Frontal cortex (tissue), 4 donors: ENCODE measurements around the gene PBX1. TPM values are rescaled to one million over a fixed set of nuclear protein-coding genes. Genes with fewer than 3 reads are reported as not detected.
"Not testable (repeated sequence)": the region's sequence is repeated elsewhere in the genome, so short reads cannot be mapped to it uniquely, and the experiment has no call there.

Source experiments
- DNase-seq, 2 donors: peaks; one replicate each; pipeline ENCODE4 v3.0.0; 2012; ENCODE audit warnings: low spot score in 2 of 2
- FAIRE-seq: peaks from 2 replicates; lab custom pipeline; 2012; peaks lifted over from hg19 to GRCh38; lab: Jason Lieb, UNC
- total RNA-seq: library from RNA; depleted of rRNA; stranded (reverse); fragments of >200 nt; gene quantifications from one replicate; pipeline ENCODE4 v1.2.3, GENCODE V29; 2014
- donor health status: control.
- donor health status: control.
- donor health status: control.

PBX1 gene
- total RNA-seq: 197 TPM

DNA sequence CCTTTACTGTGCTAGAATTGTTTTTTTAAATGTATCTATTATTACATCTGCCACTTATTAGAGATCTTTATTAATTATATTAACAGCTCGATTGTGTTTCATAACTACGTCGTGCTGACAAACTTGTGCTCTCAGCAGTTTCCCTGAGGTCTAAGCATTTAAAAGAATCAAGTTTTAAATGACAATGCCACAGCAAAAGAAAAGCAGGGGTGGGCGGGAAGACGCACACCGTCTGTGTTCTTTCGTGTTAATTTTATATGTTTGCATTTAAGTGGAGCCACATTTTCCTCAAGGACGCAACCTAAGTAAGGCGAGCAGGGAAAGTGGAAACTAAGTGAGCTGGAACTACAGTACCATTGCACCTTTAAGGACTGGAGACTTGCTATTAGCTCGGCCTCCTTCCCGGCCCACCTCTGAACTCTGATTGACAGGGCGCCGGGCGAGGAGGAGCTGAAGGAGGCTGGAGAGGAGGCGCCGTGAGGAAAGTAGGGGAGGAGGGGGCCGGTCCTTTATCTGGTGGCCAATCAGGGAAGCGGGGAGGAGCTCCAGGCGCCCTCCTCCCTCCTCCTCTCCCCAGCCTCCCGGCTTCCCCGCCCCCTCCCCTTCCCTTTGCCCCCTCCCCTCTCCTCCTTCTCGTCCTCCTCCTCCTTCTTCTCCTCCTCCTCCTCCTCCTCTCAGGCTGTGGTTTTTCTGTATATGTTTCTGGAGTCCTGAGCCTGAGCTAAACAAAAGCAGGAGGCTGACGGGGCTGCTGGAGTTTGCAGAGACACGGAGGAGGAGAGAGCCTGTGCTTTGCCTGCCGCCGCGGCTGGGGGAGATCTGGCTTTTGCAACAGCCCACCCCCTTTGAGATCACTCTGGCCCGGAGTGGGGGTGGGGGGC, at the start of gene PBX1:
Gene PBX1 (plus strand): TSS at position 724 of the 881 bp plus-strand sequence.
- FAIRE-seq: peak; percentile 26
- peak; percentile 76 to 86 for DNase-seq

DNA sequence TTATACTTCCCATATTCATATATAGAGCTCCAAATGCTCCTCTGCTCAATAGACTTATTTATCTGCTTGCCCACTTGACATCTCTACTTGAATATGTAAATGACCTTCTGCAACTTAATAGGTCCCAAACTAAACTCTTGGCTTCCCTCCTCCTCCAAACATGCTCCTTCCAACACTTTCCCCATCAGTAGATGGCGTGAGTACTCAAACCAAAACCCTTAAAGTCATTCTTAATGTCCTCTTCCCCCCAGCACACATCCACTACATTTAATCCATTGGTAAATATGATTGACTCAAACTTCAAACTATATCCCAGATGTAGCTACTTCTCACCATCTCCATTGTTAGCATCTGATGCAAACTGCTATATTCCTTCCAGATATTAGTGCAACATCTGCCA, 48.5 kb upstream of the PBX1 start:
- DNase-seq (no peak), FAIRE-seq (no peak)

- DNase-seq (no peak), FAIRE-seq (no peak)
Observed at GRCh38 chr1:164511001-164511705, 47.8 kb upstream of the PBX1 start.

GRCh38 chr1:164515231-164515630, 43.8 kb upstream of the PBX1 start:
- FAIRE-seq: no peak
- DNase-seq: no peak

GRCh38 chr1:164515711-164516331, 43.2 kb upstream of the PBX1 start:
- no peak for DNase-seq
- no peak for FAIRE-seq

DNA sequence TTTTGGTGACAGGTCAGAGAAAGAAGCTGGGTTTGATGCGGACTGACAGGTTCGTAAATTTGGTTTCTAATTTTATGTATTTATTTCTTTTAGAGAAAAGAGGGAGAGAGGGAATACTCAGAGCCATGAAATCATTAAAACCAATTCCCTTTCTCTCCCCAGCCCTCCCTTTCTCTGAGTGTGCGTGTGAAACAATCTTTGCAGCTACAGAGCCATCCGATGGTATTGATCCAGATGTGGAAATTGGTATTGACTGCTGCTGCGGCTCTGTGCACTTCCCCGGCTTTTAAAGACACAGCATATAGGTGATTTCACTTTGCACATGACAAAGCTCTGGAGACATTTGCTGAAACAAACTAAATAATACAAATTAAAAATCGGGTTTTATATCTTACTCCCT, 42.4 kb upstream of the PBX1 start:
- no peak for DNase-seq
- FAIRE-seq: no peak

DNA sequence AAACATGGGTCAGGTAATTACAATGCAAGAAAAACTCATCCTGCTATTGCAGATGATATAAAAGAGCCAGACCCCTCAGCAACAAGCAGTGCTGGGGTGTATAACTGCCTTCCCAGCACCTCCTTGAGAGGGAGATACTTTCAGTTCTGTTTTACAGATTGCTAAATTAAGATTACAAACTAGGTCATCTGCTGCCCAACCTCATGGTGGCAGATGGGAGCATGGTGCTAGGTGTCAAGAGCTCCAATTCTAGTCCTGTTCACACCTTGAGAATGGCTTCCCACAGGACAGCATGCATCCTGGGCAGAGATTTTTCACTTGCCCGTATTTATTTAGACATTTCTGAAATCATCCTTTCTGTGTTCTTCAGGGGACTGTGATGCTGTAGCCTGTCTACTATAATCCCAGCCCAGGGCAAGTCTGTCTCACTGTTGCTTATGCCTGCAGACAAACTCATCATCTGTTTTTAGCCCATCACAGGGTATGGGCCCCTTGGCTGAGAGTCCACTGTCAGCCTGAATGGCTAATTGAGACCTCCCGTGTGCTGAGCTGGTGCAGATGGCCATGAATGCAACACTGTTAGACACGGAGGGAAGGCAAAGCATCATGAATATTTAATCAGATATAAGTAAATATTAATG, 40.2 kb upstream of the PBX1 start:
- DNase-seq: peak in 1 of 2 donors; percentile 7
- FAIRE-seq: no peak

DNA sequence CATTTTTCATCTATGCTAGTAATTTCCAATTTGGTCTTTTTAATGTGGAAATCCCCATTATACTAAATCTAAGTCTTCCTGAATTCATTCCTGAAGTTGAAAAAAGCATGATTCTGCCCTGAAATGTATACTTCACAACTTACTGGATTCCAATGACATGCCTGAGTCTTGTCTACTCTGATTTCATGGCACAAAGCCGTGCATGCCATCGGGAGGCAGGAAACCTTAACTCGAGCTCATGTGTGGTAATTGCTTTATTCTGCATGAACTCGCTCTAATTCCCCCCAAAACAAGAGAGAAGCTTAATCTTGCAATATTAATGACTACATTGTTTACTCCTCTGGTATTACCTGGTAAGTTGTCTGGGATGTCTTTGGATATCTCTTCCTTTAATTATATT, 39.6 kb upstream of the PBX1 start:
- DNase-seq (no peak), FAIRE-seq (no peak)

GRCh38 chr1:164524810-164525209, 34.2 kb upstream of the PBX1 start:
- no peak for DNase-seq

DNA sequence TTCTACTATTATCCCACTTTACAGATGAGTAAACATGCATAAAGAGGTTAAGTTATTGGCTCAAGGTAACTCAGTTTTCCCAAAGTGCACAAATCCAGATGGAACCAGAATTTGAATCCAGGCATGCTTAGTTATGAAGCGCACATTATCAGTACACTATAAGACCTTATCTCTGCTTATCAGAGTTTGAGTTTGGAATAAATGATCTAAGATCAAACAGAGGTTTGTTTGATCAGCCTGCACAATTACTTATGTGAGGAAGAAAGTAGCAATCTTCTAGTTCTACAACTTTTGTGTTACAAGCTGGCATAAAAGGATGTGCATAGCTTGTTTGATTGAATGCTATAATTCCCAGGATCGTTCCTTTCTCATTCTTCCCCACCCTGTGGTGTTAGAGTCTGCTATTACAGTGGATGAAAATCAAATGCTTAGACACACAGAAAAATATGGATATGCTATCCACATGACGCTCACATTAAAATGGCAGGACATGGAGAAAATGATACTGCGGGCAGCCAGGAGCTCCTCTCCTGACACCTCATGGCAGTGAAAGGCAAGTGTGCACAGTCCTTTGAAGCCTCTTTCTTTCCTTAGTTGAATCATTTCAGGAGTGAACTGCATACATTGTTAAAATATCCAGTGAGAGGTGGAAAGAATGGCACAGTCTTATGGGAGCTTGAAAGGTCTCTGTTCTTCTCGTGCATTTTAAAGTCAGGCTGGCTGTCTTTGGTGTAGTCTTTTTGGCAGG, 23.9 kb upstream of the PBX1 start:
- FAIRE-seq (no peak), DNase-seq (no peak)

More at GRCh38 chr1:164524810-164525209, 34.2 kb upstream of the PBX1 start:
- FAIRE-seq: no peak

DNA sequence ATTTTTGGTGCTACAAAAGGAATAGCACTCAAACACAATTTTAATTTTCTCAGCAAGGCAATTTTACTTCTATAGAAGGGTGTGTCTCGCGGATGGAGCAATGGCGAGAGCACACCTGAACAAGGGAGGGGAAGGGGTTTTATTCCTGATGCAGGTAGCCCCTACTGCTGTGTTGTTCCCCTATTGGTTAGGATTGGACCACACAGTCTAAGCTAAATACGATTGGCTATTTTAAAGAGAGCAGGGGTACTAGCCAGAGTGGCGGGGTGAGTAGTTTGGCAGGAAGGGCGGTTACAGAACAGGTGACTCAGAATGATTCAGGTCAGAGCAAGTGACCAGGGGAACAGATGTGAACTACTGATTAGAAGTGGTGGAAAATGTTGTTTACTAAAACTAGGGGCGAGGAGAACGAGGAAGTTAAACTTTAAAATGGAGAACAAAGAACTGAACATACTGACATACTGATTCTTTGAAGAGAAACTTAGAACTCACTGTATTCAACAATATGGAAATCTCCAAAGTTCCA, 6.5 kb upstream of the PBX1 start:
- DNase-seq, FAIRE-seq: not testable (repeated sequence)

DNA sequence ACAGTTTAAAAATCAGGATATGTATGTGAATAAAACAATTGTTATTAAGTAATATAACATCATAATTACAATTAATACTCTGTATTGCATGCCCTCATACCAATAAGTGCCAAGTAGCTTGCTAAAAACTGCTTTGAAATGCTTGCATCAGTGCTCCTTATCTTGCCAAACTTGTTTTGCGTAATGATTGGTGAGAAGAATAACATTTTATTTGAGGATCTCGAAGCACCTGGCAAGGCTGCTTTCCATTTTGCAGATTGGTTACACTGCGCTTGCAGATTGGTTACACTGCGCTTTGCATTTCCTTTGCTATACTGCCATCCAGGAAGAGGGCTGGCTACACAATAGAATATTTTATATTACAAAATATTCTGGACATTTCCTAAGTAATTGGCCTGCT, 1.7 kb upstream of the PBX1 start:
- FAIRE-seq: no peak
- DNase-seq: no peak

DNA sequence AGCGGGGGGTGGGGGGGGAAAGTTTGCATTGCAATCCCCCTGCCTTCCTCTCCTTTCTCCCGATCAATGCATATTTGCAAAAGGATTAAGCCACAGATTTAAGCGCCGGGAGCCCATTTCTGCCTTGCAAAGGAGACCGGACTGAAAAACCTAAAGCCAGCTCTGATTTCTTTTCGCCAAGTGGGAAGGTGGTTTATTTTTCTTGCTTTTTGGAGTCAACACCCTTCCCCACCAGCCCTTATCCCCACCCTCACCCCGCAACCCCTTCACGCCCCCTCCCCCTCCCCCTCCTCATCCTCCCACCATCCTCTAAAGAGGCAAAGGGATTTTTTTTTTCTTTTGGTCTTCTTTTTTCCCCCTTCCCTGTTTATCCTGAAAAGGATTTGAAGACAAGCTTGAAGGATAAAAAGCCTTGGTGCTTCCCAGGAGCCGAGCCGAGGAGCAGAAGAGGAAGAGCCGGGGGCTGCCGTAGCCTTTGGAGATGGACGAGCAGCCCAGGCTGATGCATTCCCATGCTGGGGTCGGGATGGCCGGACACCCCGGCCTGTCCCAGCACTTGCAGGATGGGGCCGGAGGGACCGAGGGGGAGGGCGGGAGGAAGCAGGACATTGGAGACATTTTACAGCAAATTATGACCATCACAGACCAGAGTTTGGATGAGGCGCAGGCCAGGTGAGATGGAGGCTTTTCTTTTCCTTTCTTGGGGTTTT, 513 bp downstream of the PBX1 start:
- no peak for FAIRE-seq

DNA sequence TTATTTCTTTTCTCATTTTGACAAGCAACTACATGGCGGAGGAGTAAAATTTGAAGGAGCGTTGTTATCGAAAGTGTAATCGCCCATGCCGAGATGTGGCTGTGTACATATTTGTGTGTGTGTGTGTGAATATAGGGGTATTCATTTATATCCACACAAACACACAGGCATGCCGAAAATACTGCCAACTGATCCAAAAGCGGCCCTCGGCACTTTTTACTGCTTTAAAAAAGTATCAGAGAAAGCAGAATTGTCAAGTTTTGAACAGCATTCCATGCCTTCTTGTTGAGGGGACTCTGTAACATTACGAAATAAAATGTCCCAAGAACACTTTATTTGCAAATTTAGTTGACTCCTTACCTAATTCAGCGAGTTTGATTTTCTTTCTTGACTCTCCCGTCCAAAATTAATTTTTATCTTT, 1.1 kb downstream of the PBX1 start:
- DNase-seq (no peak), FAIRE-seq (no peak)

More for the DNA sequence above, 513 bp downstream of the PBX1 start:
- DNase-seq: no peak

DNA sequence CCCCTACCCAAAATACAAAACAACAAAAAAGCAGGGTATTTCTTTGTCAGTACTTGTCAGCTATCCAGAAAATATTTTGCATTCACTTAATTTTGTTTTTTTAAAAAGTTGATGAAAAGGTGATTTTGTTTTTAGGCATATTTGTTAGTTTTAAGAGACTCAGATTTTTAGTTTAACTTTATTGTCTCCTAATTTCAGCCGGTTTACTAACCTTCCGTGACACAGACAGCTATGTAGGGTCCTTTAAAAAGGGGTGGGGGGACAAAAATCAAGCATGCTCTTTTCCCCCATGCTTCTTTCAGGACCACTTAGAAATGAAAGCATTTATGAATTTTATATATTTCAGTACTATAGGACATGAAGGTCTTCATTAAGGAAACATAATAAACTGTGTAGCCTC, 1.6 kb downstream of the PBX1 start:
- DNase-seq (no peak), FAIRE-seq (no peak)

DNA sequence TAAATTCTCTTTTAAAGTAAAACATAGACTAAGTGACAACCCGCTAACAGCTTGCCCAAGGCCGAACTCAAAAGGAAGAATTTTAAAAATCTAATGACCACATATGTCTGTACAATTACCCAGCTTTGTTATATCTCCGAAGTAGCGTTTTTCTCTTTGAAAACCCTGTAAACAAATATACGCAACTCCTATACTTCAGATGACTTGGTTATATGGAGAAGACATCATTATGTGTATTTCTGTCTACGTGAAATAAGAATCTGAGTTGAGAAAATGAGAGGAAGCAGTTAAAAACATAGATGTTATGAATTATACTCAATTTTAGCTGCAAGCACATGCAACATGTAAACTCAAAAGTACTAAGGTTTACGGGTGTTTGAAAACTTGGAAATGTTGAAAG, 2.0 kb downstream of the PBX1 start:
- DNase-seq (no peak), FAIRE-seq (no peak)

- FAIRE-seq: no peak
Observed at GRCh38 chr1:164561472-164561871, 2.5 kb downstream of the PBX1 start.

DNA sequence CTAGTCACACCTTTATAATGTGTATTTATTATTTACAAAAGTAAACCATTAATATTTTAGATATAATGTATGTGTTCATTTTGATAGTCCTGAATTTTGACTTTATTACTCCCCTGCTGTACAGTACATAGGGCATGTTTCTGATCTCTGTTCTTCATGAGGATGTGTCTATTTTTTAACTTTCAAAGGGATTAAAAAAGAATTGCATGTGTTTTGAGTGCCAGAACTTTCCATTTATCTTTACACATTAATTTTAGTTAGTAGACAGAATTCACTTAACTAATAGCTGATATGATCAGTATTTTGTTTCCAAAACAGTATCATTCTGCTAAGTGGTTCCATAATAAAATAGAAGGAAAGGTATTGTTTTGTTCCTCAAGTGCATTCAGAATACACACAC, 3.1 kb downstream of the PBX1 start:
- no peak for DNase-seq
- no peak for FAIRE-seq

More at GRCh38 chr1:164561472-164561871, 2.5 kb downstream of the PBX1 start:
- no peak for DNase-seq

DNA sequence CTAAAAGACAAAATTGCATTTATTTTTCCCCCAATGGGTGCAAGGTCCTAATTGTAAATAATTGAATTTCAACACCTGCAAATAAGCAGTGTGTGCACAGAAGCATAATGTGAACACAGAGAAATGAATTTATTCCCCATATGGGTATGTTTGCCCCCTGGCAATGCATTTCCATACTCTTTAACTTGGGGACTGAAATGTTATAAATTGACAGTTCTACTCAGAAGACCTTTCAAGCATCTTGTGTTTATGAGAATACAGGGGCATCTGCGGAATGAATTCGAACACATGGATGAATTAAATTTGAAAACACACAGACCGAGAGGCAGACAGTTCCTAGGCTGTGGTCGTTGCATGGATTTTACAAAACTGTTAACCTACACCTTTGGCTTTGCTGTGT, 3.5 kb downstream of the PBX1 start:
- FAIRE-seq (no peak), DNase-seq (no peak)
